Esophagus (tissue), 2 donors: Measurements from ENCODE around the gene PTBP1. TPM values are rescaled to one million over a fixed set of nuclear protein-coding genes. Genes with fewer than 3 reads are reported as not detected.
A peak's percentile ranks its signal among the peaks of the same experiment; 100 is the strongest.

Source experiments
- H3K27ac ChIP-seq, 2 donors: one replicate each; pipeline ENCODE4 v1.5.1; 2013; ENCODE audit warnings: low read depth in 2 of 2, mild to moderate bottlenecking in 2 of 2, inconsistent platforms in 1 of 2, low read length in 1 of 2, moderate library complexity in 1 of 2
- H3K27me3 ChIP-seq, 2 donors: one replicate each; pipeline ENCODE4 v1.6.1; 2013; ENCODE audit warnings: low read length in 2 of 2, control low read depth in 1 of 2, mild to moderate bottlenecking in 1 of 2; ENCODE audit not compliant: insufficient read depth in 2 of 2, control insufficient read depth in 1 of 2
- H3K36me3 ChIP-seq, 2 donors: one replicate each; pipeline ENCODE4 v1.6.1; 2013; ENCODE audit warnings: low read length in 1 of 2; ENCODE audit not compliant: control insufficient read depth in 2 of 2, insufficient read depth in 2 of 2
- H3K4me1 ChIP-seq, 2 donors: one replicate each; pipeline ENCODE4 v1.6.1; 2013; ENCODE audit warnings: low read length in 1 of 2; ENCODE audit not compliant: control insufficient read depth in 2 of 2, insufficient read depth in 2 of 2
- H3K4me3 ChIP-seq, 2 donors: one replicate each; pipeline ENCODE4 v1.5.1; 2013; ENCODE audit warnings: low read length in 2 of 2, mild to moderate bottlenecking in 2 of 2, low read depth in 1 of 2, moderate library complexity in 1 of 2
- H3K9me3 ChIP-seq, 2 donors: one replicate each; pipeline ENCODE4 v1.6.1; 2013; ENCODE audit warnings: mild to moderate bottlenecking in 2 of 2, low read depth in 1 of 2, low read length in 1 of 2, moderate library complexity in 1 of 2; ENCODE audit not compliant: control insufficient read depth in 2 of 2, insufficient read depth in 1 of 2
- WGBS, 2 donors: extraction: QIAGEN DNeasy Blood & Tissue Kit; methylation state at CpG; one replicate each; pipeline ENCODE4 v1.1.7; 2013; 5-methylcytosine and 5-hydroxymethylcytosine counted together
- polyA plus RNA-seq, 2 donors: library from polyadenylated mRNA; stranded (reverse); fragments of 200-250 nt; gene quantifications; one replicate each; pipeline ENCODE4 v1.2.3, GENCODE V29; 2013
- donor health status: healthy with polysubstance abuse.
- donor health status: Bipolar disorder and iron deficiency.

The PTBP1 gene
- polyA plus RNA-seq, 2 donors = 90.6 to 98.3 TPM

GRCh38 chr19:858868-859843 is 61.9 kb downstream of the PTBP1 start, which contains the start of gene CFD:
Gene CFD (plus strand): TSS chr19:859664. CDS start chr19:859690, 26 bp downstream.
- no peaks in the 10 kb centered on the region for H3K36me3 ChIP-seq
- WGBS, 2 donors = 38 to 39% methylated on average over 23 to 24 of the region's 24 CpGs
- peak within 1 kb of the TSS; percentile 42 to 51 for H3K4me3 ChIP-seq
- peak within 1 kb of the TSS; percentile 43 to 72 for H3K27ac ChIP-seq
- H3K4me1 ChIP-seq = peaks cover 0 to 8% of the 10 kb centered on the region in 2 donors
- no peaks in the 10 kb centered on the region for H3K27me3 ChIP-seq
- no peaks in the 10 kb centered on the region for H3K9me3 ChIP-seq

- Histone ChIP-seq H3K27ac (no peak overlapping the region), H3K36me3 (no peaks in the 10 kb centered on the region), H3K27me3 (no peaks in the 10 kb centered on the region), H3K4me3 (no peak overlapping the region), H3K4me1 (peaks cover 0 to 8% of the 10 kb centered on the region in 2 donors), H3K9me3 (no peaks in the 10 kb centered on the region)
- WGBS, 2 donors = 41 to 61% methylated on average over 21 to 33 of the region's 35 CpGs
These were observed 64.0 kb downstream of the PTBP1 start for GRCh38 chr19:861141-861755.

Other genes starting within 250 kb of the PTBP1 start
- 100 to 1,000 TPM; 189 to 210 TPM for gene BSG, start 224.9 kb upstream of the PTBP1 start, polyA plus RNA-seq
- 1 to 10 TPM in 1 of 2 donors, under 1 TPM in 1; 0.65 to 1.4 TPM for gene HCN2, start 207.6 kb upstream of the PTBP1 start, polyA plus RNA-seq
- gene POLRMT, start 163.9 kb upstream of the PTBP1 start, polyA plus RNA-seq = 10 to 100 TPM; 35.6 to 56.1 TPM
- under 1 TPM; 0.53 to 0.86 TPM for gene FGF22, start 157.6 kb upstream of the PTBP1 start, polyA plus RNA-seq
- gene RNF126, start 134.2 kb upstream of the PTBP1 start, polyA plus RNA-seq = 10 to 100 TPM; 38.4 to 61.5 TPM
- gene FSTL3, start 121.1 kb upstream of the PTBP1 start, polyA plus RNA-seq = 1 to 10 TPM; 5.9 to 7.8 TPM
- not detected for gene PRSS57, start 102.0 kb upstream of the PTBP1 start, polyA plus RNA-seq
- 1 to 10 TPM; 4.8 to 7.6 TPM for gene PALM, start 88.5 kb upstream of the PTBP1 start, polyA plus RNA-seq
- under 1 TPM; 0.08 to 0.11 TPM for gene MISP, start 46.3 kb upstream of the PTBP1 start, polyA plus RNA-seq
- gene PLPPR3, start 24.5 kb downstream of the PTBP1 start, polyA plus RNA-seq = not detected
- not detected for gene AZU1, start 30.4 kb downstream of the PTBP1 start, polyA plus RNA-seq
- not detected for gene PRTN3, start 43.5 kb downstream of the PTBP1 start, polyA plus RNA-seq
- under 1 TPM; 0.24 to 0.68 TPM for gene ELANE, start 54.9 kb downstream of the PTBP1 start, polyA plus RNA-seq
- 10 to 100 TPM; 32.6 to 95.2 TPM for gene CFD, start 62.2 kb downstream of the PTBP1 start, polyA plus RNA-seq
- gene MED16, start 95.7 kb downstream of the PTBP1 start, polyA plus RNA-seq = 10 to 100 TPM; 33.0 to 46.2 TPM
- gene RNU6-9, start 96.0 kb downstream of the PTBP1 start, polyA plus RNA-seq = not detected
- 10 to 100 TPM; 66.1 to 84.8 TPM for gene R3HDM4, start 115.8 kb downstream of the PTBP1 start, polyA plus RNA-seq
- gene KISS1R, start 119.9 kb downstream of the PTBP1 start, polyA plus RNA-seq = under 1 TPM in 1 of 2 donors, not detected in 1; 0.01 TPM
- gene ARID3A, start 128.6 kb downstream of the PTBP1 start, polyA plus RNA-seq = 1 to 10 TPM; 1.3 to 5.2 TPM
- gene WDR18, start 186.9 kb downstream of the PTBP1 start, polyA plus RNA-seq = 10 to 100 TPM; 36.2 to 44.8 TPM
- gene GRIN3B, start 203.0 kb downstream of the PTBP1 start, polyA plus RNA-seq = under 1 TPM; 0.01 to 0.04 TPM
- gene TMEM259, start 223.7 kb downstream of the PTBP1 start, polyA plus RNA-seq = 100 to 1,000 TPM; 142 to 238 TPM
- not detected for gene RNU6-2, start 224.1 kb downstream of the PTBP1 start, polyA plus RNA-seq
- gene CNN2, start 229.2 kb downstream of the PTBP1 start, polyA plus RNA-seq = 100 to 1,000 TPM in 1 of 2 donors, 10 to 100 TPM in 1; 84.4 to 106 TPM
- gene ABCA7, start 242.7 kb downstream of the PTBP1 start, polyA plus RNA-seq = 10 to 100 TPM; 11.4 to 26.4 TPM